GM20431 (cell line): Measurements from ENCODE around the gene RCOR1.

ENCODE experiments used
- in situ Hi-C: fragments of 300-500 bp; cut with MseI, MboI; formaldehyde crosslinking; loops from one replicate; pipeline ENCODE4 v1.15.0; 2020; ENCODE audit warnings: low sequenced_read_pairs; ENCODE audit not compliant: unreplicated experiment

The RCOR1 gene

DNA sequence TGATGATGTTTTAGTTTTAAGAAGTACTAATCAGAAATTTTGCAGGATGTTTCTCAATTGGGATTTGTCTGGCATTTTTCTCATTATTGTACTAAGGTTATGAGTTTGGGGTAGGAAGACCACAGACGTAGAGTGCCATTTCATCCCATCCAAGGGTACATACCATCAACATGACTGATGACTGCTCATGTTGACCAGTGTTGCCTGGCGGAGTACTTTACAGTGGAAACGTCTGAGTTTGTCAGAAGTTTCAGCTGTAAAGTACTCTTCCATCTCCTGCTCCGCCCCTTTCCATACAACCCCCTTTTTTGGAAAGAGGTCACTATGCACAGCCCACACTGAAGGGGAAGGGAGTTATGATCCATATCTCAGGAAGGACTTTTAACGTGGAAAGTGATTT is 74.2 kb downstream of the RCOR1 start:
- in situ Hi-C loops = no loop called here

- in situ Hi-C loops = no loop called here
Measured at GRCh38 chr14:102667703-102668102, 75.3 kb downstream of the RCOR1 start.

- in situ Hi-C loops = no loop called here
Measured at GRCh38 chr14:102668291-102668873, 75.9 kb downstream of the RCOR1 start.

DNA sequence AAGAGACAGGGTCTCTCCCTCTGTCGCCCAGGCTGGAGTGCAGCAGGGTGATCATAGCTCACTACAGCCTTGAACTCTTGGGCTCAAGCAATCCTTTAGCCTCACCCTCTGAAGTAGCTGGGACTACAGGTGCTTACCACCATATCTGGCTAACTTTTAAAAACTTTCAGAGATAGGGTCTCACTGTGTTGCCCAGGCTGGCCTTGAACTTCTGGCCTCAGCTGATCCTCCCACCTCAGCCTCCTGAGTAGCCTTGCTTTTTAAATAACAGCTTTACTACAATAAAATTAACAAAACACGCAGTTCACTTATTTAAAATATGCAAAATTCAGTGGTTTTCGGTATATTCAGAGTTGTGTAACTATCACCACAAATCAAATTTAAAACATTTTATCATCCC is 79.0 kb downstream of the RCOR1 start:
- in situ Hi-C loops = no loop called here

- in situ Hi-C loops = no loop called here
Measured at GRCh38 chr14:102672410-102672960, 80.0 kb downstream of the RCOR1 start.

- in situ Hi-C loops = no loop called here
Measured at GRCh38 chr14:102675396-102675795, 82.9 kb downstream of the RCOR1 start.

- in situ Hi-C loops = no loop called here
Measured at GRCh38 chr14:102678394-102678793, 85.9 kb downstream of the RCOR1 start.

DNA sequence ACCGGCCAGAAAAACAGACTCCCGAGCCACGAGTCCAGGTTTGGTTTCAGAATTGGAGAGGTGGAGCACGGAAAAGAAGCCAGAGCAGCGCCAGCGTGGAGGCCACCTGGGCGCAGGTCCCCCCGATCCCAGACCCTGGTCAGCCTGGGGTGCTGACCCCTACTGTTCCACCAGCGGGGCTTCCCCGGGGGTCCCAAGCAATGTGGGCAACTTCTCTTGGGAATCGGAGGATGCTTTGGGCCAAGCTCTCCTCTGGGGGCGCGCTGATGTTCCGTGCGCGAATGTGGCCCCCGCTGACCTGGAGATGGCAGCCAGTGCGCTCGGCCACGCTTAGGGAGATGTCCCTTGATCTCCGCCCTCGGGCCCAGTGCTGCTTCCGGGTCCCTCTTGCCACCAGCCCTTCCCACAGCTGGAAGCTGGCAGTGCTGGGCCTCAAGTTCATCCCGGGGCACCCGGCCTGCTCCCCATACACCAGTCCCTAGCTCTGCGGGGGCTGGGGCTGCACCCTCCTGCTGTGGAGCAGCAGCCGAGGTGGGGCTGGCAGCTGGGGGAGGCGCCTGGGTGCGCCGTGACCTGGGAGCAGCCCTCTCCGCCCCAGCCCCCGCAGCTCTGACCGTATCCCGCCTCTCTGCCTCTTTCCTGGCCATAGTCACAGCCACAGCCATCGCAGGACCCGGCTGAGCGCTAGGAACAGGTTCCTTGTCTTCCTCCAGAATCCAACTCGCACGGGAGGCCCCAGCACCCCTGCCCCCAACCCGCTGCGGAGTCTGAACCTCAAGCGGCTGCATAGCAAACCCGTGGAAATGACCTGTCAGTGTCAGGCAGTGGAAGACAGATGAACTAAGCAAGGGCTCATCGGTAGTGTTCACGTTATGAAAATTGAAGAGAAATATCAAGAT is 91.2 kb downstream of the RCOR1 start:
- in situ Hi-C loops = no loop called here

GRCh38 chr14:102684298-102684663 is 91.8 kb downstream of the RCOR1 start:
- in situ Hi-C loops = no loop called here

DNA sequence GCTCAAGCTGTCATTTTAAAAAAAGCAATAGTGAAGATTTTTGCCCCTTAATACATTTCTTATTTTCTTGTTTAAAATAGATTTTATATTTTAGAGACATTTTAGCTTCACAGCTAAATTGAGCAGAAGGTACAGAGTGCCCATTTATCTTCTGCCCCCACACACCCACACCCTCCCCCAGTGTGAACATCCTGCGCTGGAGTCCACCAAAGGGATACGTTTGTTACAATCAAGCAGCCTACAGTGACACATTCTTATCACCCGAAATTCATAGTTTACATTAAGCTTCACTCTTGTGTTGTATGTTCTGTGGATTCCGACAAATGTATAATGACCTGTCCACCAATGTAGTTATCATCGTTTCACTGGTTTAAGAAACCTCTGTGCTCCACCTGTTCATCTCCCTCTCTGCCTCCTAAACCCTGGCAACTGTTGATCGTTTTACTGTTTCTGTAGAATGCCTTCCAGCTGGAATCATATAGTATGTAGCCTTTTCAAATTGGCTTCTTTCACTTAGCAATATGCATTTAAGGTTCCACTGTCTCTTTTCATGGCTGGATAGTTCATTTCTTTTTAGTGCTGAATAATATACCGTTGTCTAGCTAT is 93.8 kb downstream of the RCOR1 start:
- in situ Hi-C loops = no loop called here

DNA sequence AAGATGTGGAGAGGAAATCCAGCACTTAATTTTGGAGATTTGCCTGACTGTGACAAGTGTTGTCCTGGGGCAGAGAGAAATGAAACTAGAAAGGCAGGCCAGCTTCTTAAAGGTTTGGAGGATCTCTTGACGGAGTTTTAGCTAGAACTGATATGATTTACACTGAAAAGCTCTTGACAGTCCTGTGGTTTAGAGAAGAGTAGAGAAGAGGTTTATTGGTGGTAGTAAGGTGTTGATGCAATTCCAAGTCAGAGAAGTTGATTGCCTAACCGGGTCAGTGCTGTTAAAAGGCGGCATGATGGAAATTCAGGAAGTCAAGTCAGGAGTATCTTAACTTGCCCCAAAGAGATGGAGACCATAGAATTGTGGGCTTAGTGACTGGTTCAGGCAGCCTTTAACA is 95.8 kb downstream of the RCOR1 start:
- in situ Hi-C loops = no loop called here

GRCh38 chr14:102690509-102691286 is 98.2 kb downstream of the RCOR1 start:
- in situ Hi-C loops = no loop called here

DNA sequence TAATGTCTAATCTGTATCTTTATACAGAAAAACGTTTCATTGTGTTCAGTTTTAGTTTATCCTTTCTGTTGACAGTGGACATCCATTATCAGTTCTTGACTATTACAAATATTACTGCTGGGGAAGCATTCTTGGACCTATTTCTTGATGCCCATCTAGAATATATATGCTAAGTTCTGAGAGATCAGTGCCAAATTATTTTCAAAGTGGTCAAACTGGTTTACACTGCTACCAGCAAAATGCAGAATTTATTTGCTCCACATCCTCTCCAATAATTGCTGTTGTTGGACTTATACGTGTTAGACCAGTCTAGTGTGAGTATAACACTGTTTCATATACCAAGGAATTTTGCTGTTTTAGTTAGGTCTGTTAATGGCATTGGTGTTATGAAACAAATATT is 99.3 kb downstream of the RCOR1 start:
- in situ Hi-C loops = no loop called here

DNA sequence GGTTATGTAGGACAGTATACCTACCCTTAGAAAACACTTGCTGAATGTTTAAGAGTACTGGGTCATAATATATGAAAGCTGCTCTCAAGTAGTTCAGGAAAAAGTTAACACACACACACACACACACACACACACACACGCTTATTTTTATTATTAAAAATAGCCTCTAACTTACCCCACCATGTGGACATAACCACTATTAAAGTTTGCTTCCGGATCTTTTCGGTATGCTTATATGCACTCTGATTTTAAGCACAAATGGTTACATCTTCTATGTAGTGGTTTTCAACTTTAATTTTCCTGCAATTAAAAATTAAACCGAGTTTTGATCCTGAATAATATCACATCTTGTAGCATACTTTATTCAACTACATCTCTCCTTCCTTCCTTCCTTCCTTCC is 99.9 kb downstream of the RCOR1 start:
- in situ Hi-C loops = no loop called here

GRCh38 chr14:102693006-102693755 is 100.7 kb downstream of the RCOR1 start:
- in situ Hi-C loops = no loop called here

DNA sequence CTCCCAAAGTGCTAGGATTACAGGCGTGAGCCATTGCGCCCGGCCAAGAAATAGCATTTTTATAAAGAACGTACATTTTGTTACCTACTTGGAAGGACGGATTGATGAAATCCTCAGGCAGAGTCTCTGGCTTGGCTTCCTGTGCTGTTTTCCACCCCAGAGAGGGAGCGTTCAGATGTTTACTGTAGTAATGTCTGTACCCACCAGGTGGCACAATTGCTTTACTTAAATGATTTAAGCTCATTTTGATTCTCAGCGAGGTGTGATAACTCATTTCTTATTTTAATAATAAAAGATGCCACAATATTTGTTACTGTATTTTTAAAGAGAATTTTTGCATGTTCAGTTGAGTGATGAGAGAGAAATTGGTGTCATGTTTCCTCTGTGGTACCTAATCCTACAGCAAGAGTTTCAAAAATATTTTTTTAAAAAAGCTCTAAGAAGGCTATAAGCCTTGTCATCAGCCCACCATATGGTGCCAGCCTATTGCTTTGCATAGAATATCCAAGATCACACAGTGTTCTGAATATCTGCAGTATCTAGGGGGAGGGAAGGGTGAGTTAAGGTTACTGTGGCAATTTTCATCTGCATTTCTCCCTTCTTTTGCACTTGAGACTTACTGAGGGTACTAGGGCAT is 102.2 kb downstream of the RCOR1 start:
- in situ Hi-C loops = no loop called here

DNA sequence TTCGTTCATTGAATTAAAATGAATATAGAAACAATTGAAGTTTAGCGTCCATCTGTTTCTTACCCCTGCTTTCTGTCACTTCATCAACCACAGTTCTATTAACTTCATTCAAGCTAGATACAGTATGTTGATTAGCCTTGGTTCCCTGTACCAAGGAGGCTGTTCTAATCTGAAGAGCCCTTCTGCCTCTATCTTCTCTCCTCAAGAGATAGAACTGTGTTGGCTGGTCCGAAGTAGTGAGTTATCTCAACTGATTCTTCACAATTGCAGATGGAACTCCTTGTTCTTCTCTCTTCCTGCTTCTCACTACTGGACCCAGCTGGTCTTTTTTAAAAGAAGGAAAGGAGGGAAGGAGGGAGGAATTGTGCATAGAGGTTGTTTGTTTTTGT is 102.7 kb downstream of the RCOR1 start:
- in situ Hi-C loops = no loop called here

DNA sequence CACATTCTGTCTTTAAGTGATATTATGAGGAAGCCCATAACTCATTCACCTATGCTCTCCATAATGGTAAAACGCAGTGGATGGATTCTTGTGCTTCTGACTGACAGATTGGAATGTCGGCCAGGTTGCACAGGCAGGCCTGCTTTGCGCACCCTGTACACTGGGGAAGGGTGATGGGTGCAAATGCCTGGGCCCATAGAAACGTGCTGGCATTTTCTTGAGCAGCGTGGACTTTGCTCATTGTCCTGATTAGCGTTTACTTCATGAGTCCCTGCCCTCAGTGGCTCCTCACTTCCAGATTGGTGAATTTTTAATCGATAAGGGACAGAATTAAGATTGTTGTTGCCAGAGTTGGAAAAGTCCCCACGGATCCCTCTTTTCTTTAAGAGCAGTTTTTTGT is 103.9 kb downstream of the RCOR1 start:
- in situ Hi-C loops = no loop called here

GRCh38 chr14:102696856-102697495 is 104.5 kb downstream of the RCOR1 start:
- in situ Hi-C loops = no loop called here
